ENCODE data around the gene DIP2B. TPM values are rescaled to one million over a fixed set of nuclear protein-coding genes. Genes with fewer than 3 reads are reported as not detected.

Gene DIP2B
- total RNA-seq, 3 donors from 2014 or later (not counting 1 experiment from before 2014, with no cell fraction given), result 17.2 to 23.2 (median 22.2) TPM

- no peak overlapping the region for H3K27ac ChIP-seq (ENCODE audit: low read length)
Measured at GRCh38 chr12:50549885-50550284, 45.1 kb downstream of the DIP2B start.

GRCh38 chr12:50550530-50551223 lies 45.9 kb downstream of the DIP2B start:
- TF ChIP-seq CTCF (IDR thresholded peaks at IDR 0.05), result no peak
- DNase-seq, result no peak
- Histone ChIP-seq H3K36me3 (ENCODE audit: control insufficient read depth, insufficient read depth, low read length) (peaks cover 2% of the 10 kb centered on the region), H3K4me3 (ENCODE audit: low read length) (no peak overlapping the region), H3K4me1 (ENCODE audit: control insufficient read depth, insufficient read depth, low read length) (no peaks in the 10 kb centered on the region), H3K9me3 (ENCODE audit: control insufficient read depth, insufficient read depth, low read length) (no peaks in the 10 kb centered on the region), H3K27me3 (ENCODE audit: control insufficient read depth, insufficient read depth, low read length) (no peaks in the 10 kb centered on the region), H3K27ac (ENCODE audit: low read length) (no peak overlapping the region)
- Mint-ChIP-seq H3K36me3 (no peaks in the 10 kb centered on the region), H3K4me3 (no peak overlapping the region), H3K27me3 (ENCODE audit: low read depth in 2 of 2) (no peaks in the 10 kb centered on the region), H3K27ac (no peak overlapping the region), H3K9me3 (no peaks in the 10 kb centered on the region), H3K4me1 (peaks cover 19 to 28% of the 10 kb centered on the region in 2 donors)
- WGBS (ENCODE audit: insufficient coverage), result 78% methylated on average over 9 of the region's 9 CpGs
- ATAC-seq, result no peak
- intact Hi-C loops (cut with micrococcal nuclease), result no loop called here

More at GRCh38 chr12:50549885-50550284, 45.1 kb downstream of the DIP2B start:
- intact Hi-C loops (cut with micrococcal nuclease), result no loop called here
- no peaks in the 10 kb centered on the region for H3K9me3 ChIP-seq (ENCODE audit: control insufficient read depth, insufficient read depth, low read length)
- no peaks in the 10 kb centered on the region for H3K9me3 Mint-ChIP-seq
- no peak for DNase-seq
- WGBS (ENCODE audit: insufficient coverage), result 95% methylated on average over 4 of the region's 4 CpGs
- H3K36me3 ChIP-seq (ENCODE audit: control insufficient read depth, insufficient read depth, low read length), result peaks cover 2% of the 10 kb centered on the region
- no peaks in the 10 kb centered on the region for H3K36me3 Mint-ChIP-seq
- no peaks in the 10 kb centered on the region for H3K4me1 ChIP-seq (ENCODE audit: control insufficient read depth, insufficient read depth, low read length)
- H3K4me1 Mint-ChIP-seq, result peaks cover 15 to 20% of the 10 kb centered on the region in 2 donors
- no peak for TF ChIP-seq CTCF (IDR thresholded peaks at IDR 0.05)
- H3K4me3 Mint-ChIP-seq, result no peak overlapping the region
- H3K4me3 ChIP-seq (ENCODE audit: low read length), result no peak overlapping the region
- no peaks in the 10 kb centered on the region for H3K27me3 ChIP-seq (ENCODE audit: control insufficient read depth, insufficient read depth, low read length)
- no peak overlapping the region for H3K27ac Mint-ChIP-seq
- ATAC-seq, result no peak
- no peaks in the 10 kb centered on the region for H3K27me3 Mint-ChIP-seq (ENCODE audit: low read depth in 2 of 2)

- DNase-seq (no peak), ATAC-seq (no peak)
- Histone ChIP-seq H3K36me3 (ENCODE audit: control insufficient read depth, insufficient read depth, low read length) (peaks cover 2% of the 10 kb centered on the region), H3K27ac (ENCODE audit: low read length) (no peak overlapping the region), H3K4me1 (ENCODE audit: control insufficient read depth, insufficient read depth, low read length) (no peaks in the 10 kb centered on the region), H3K4me3 (ENCODE audit: low read length) (no peak overlapping the region), H3K27me3 (ENCODE audit: control insufficient read depth, insufficient read depth, low read length) (no peaks in the 10 kb centered on the region), H3K9me3 (ENCODE audit: control insufficient read depth, insufficient read depth, low read length) (no peaks in the 10 kb centered on the region)
- Mint-ChIP-seq H3K4me1 (peaks cover 15 to 33% of the 10 kb centered on the region in 2 donors), H3K36me3 (no peaks in the 10 kb centered on the region), H3K9me3 (no peaks in the 10 kb centered on the region), H3K4me3 (no peak overlapping the region), H3K27me3 (ENCODE audit: low read depth in 2 of 2) (no peaks in the 10 kb centered on the region), H3K27ac (no peak overlapping the region)
- 79% methylated on average over 2 of the region's 2 CpGs for WGBS (ENCODE audit: insufficient coverage)
- intact Hi-C loops (cut with micrococcal nuclease), result no loop called here
- no peak for TF ChIP-seq CTCF (IDR thresholded peaks at IDR 0.05)
Measured at GRCh38 chr12:50551866-50552265, 47.1 kb downstream of the DIP2B start.

- 96% methylated on average over 13 of the region's 13 CpGs for WGBS (ENCODE audit: insufficient coverage)
- no peaks in the 10 kb centered on the region for H3K9me3 ChIP-seq (ENCODE audit: control insufficient read depth, insufficient read depth, low read length)
- Mint-ChIP-seq H3K4me3 (no peak overlapping the region), H3K27me3 (ENCODE audit: low read depth in 2 of 2) (no peaks in the 10 kb centered on the region), H3K4me1 (peaks cover 23 to 35% of the 10 kb centered on the region in 2 donors), H3K36me3 (no peaks in the 10 kb centered on the region), H3K27ac (no peak overlapping the region), H3K9me3 (no peaks in the 10 kb centered on the region)
- H3K27ac ChIP-seq (ENCODE audit: low read length), result no peak overlapping the region
- DNase-seq (no peak), ATAC-seq (no peak)
- no peak overlapping the region for H3K4me3 ChIP-seq (ENCODE audit: low read length)
- TF ChIP-seq CTCF (IDR thresholded peaks at IDR 0.05), result no peak
- no peaks in the 10 kb centered on the region for H3K4me1 ChIP-seq (ENCODE audit: control insufficient read depth, insufficient read depth, low read length)
- intact Hi-C loops (cut with micrococcal nuclease), result no loop called here
- peaks cover 2% of the 10 kb centered on the region for H3K36me3 ChIP-seq (ENCODE audit: control insufficient read depth, insufficient read depth, low read length)
- no peaks in the 10 kb centered on the region for H3K27me3 ChIP-seq (ENCODE audit: control insufficient read depth, insufficient read depth, low read length)
Measured at GRCh38 chr12:50554651-50555050, 49.9 kb downstream of the DIP2B start.

Data from natural killer cell (primary cell).